IPS-20b (cell line): Measurements from ENCODE around the gene SULT2A1.
"Not testable (repeated sequence)": the region's sequence is repeated elsewhere in the genome, so short reads cannot be mapped to it uniquely, and the experiment has no call there.

Source experiments
- H3K27ac ChIP-seq: one replicate; pipeline ENCODE4 v1.5.1; 2013; ENCODE audit warnings: low read length
- H3K27me3 ChIP-seq: 2 replicates; pipeline ENCODE4 v1.6.1; 2013; ENCODE audit warnings: mild to moderate bottlenecking, low read length, inconsistent platforms; ENCODE audit not compliant: insufficient read depth
- H3K36me3 ChIP-seq: 2 replicates; pipeline ENCODE4 v1.6.1; 2013; ENCODE audit warnings: low read depth, mild to moderate bottlenecking, inconsistent platforms, low read length, moderate library complexity; ENCODE audit not compliant: insufficient read depth
- H3K4me1 ChIP-seq: 2 replicates; pipeline ENCODE4 v1.6.1; 2013; ENCODE audit warnings: mild to moderate bottlenecking, control low read depth, inconsistent platforms, low read length, moderate library complexity; ENCODE audit not compliant: insufficient read depth
- H3K4me3 ChIP-seq: 2 replicates; pipeline ENCODE4 v1.5.1; 2013; ENCODE audit warnings: mild to moderate bottlenecking, low read length, inconsistent platforms
- H3K9ac ChIP-seq: 2 replicates; pipeline ENCODE4 v1.6.1; 2013; ENCODE audit warnings: low read depth, mild to moderate bottlenecking, inconsistent platforms, low read length, moderate library complexity
- H3K9me3 ChIP-seq: 2 replicates; pipeline ENCODE4 v1.6.1; 2013; ENCODE audit warnings: mild to moderate bottlenecking, low read depth, low read length, inconsistent platforms; ENCODE audit not compliant: insufficient read depth

Gene SULT2A1

DNA sequence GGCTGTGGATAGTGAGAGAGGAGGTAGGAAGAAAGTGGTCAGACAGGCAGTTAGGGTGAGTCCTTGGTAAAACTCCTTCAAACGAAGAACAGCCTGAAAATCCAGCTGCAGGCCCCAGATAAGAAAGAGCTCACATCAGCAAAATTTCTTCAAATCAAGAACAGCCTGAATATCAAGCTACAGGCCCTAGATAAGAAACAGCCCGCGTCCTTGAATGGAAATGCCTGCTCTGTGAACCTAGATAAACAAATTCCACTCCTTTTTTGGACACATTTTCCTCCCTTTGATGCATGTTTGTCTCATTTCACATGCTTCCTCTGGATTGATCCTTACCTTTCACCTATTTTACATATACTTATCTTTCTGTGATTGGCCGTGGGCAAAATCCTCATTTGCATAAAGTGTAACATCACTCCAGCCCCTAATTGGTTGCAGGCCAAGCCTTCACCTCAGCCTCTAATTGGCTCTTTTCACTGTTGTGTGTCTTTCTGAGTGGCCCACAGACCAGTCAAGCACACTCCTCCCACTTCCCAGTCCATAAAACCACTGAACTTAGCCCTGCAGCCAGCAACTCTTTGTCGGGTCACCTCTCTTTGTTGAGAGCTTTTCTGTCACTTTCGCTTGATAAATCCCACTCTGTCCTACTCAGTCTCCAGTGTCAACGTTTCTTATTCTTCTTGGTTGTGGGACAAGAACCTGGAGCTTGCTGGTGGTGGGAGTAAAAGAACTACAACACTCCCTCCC, 6.0 kb upstream of the SULT2A1 start:
- H3K4me1 ChIP-seq = no peaks in the 10 kb centered on the region; the same call in 1 of the 2 replicates
- H3K9ac ChIP-seq = no peak overlapping the region
- H3K9me3 ChIP-seq = peaks cover 4% of the 10 kb centered on the region; the same call in 1 of the 2 replicates
- no peaks in the 10 kb centered on the region for H3K27me3 ChIP-seq
- H3K27ac ChIP-seq = no peak overlapping the region
- no peak overlapping the region for H3K4me3 ChIP-seq
- no peaks in the 10 kb centered on the region for H3K36me3 ChIP-seq

DNA sequence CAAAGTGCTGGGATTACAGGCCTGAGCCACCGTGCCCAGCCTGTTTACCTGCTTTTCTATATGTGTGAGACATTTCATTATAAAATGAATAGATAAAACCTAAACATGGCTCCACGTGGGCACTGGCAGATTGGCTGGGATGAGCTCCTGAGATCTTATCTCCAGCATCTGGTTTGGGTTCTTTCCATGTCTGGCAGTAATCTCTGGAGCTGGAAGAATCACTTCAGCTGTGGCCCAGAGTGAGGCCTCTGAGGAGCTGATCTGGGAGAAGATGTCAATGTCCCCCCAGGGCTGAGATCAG, 5.5 kb upstream of the SULT2A1 start:
- H3K4me1 ChIP-seq = no peaks in the 10 kb centered on the region; the same call in 1 of the 2 replicates

DNA sequence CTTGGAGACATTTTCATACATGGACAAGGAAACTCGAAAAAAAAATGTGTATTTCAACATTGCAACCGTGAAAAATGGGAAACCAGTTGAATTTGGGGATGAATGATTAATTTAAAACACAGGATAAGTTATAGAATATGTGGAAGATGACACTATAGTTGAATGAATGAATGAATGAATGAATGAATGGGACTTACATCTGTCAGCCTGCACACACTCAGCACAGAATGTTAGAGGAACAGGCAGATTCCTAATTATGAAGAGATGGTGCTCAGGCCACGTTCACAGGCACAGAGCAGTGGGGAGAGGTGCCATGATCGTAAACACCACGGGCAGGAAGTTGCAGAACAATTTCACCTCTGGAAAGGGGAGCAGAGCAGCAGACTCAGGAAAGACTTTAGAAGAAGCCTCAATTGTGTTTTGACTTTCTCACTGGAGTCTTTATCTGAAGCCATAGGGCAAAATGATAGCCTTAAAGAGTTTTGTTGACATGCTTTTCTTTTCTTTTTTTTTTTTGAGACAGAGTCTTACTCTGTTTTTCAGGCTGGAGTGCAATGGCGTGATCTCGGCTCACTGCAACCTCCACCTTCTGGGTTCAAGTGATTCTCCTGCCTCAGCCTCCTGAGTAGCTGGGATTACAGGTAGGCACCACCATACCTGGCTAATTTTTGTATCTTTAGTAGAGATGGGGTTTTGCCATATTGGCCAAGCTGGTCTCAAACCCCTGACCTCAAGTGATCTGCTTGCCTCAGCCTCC, 4.9 kb upstream of the SULT2A1 start:
- H3K36me3 ChIP-seq = no peaks in the 10 kb centered on the region
- H3K9me3 ChIP-seq = peaks cover 4% of the 10 kb centered on the region; the same call in 1 of the 2 replicates
- H3K27ac ChIP-seq = no peak overlapping the region
- H3K9ac ChIP-seq = no peak overlapping the region
- H3K4me3 ChIP-seq = no peak overlapping the region
- no peaks in the 10 kb centered on the region for H3K27me3 ChIP-seq
- no peaks in the 10 kb centered on the region for H3K4me1 ChIP-seq

More for the DNA sequence above, 5.5 kb upstream of the SULT2A1 start:
- no peak overlapping the region for H3K9ac ChIP-seq
- no peak overlapping the region for H3K27ac ChIP-seq
- no peaks in the 10 kb centered on the region for H3K36me3 ChIP-seq
- no peaks in the 10 kb centered on the region for H3K27me3 ChIP-seq
- peaks cover 4% of the 10 kb centered on the region; the same call in 1 of the 2 replicates for H3K9me3 ChIP-seq
- H3K4me3 ChIP-seq = no peak overlapping the region

DNA sequence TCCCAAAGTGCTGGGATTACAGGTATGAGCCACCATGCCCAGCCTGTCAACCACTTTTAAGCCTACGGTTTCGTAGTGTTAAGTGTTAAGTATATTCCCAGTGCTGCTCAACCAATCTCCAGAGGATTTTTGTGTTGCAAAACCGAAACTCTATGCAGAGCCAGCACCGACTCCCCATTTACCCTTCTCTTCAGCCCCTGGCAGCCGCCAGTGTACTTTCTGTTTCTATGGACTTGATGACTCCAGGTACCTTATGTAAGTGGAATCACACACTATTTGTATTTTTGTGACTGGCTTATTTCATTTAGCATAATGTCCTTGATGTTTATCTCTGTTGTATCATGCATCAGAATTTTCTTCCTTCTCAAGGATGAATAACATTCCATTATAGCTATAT, 1.1 kb downstream of the SULT2A1 start:
- H3K4me3 ChIP-seq = no peak overlapping the region
- H3K4me1 ChIP-seq = no peaks in the 10 kb centered on the region
- no peak overlapping the region for H3K9ac ChIP-seq
- no peaks in the 10 kb centered on the region for H3K27me3 ChIP-seq
- H3K36me3 ChIP-seq = no peaks in the 10 kb centered on the region
- no peaks in the 10 kb centered on the region for H3K9me3 ChIP-seq
- H3K27ac ChIP-seq = no peak overlapping the region

DNA sequence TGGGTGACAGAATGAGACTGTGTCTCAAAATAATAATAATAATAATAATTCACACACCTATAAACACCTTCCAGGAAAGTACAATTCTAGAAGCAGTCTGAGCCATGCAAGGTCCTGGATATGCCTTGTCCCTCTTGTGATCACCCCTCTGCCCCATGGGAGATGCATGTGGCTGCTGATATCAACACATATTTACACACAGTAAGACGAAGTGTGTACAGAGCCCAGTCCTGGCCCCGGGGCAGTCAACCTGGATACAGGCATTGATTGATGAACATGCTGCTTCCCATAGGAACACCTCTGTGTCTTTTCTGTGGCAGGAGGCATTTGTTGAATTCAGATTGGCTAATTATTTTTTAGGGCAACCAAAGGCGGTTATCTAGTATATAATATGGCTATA, 3.2 kb downstream of the SULT2A1 start:
- H3K4me1 ChIP-seq = no peaks in the 10 kb centered on the region
- no peaks in the 10 kb centered on the region for H3K9me3 ChIP-seq
- no peak overlapping the region for H3K4me3 ChIP-seq
- H3K27me3 ChIP-seq = no peaks in the 10 kb centered on the region
- H3K36me3 ChIP-seq = no peaks in the 10 kb centered on the region
- no peak overlapping the region for H3K9ac ChIP-seq
- H3K27ac ChIP-seq = no peak overlapping the region

DNA sequence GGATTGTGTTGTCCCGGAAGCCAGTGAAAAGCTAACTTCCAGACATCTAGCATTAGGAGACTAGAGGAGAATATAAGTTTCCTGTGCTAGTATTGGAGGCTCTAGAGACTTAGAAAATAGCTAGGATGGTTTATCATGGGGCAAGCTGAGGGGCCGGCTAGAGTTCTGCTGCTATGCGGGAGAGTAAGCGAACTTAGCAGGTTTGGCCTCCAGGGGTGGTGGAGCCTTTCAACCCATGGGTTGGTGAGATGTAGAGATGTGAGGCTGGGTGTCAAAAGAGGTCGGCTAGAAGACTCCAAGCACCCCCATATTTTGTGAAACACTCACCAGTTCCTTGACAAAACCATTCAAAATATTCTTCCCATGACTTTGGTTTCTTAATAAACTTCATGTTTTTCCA, 4.4 kb downstream of the SULT2A1 start:
- H3K4me1 ChIP-seq = no peaks in the 10 kb centered on the region
- no peak overlapping the region for H3K9ac ChIP-seq
- H3K9me3 ChIP-seq = no peaks in the 10 kb centered on the region
- H3K27me3 ChIP-seq = no peaks in the 10 kb centered on the region
- no peaks in the 10 kb centered on the region for H3K36me3 ChIP-seq
- H3K4me3 ChIP-seq = no peak overlapping the region
- no peak overlapping the region for H3K27ac ChIP-seq

DNA sequence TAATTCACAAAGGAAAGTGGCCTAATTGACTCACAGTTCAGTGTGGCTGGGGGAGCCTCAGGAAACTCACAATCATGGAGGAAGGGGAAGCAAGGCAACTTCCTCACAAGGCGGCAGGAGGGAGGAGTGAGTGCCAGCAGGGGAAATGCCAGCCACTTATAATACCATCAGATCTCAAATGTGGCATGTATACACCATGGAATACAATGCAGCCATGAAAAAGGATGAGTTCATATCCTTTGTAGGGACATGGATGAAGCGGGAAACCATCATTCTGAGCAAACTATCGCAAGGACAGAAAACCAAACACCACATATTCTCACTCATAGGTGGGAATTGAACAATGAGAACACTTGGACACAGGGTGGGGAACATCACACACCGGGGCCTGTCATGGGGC, 6.7 kb downstream of the SULT2A1 start:
- not testable (repeated sequence) for H3K9me3 ChIP-seq, H3K4me1 ChIP-seq, H3K9ac ChIP-seq, H3K4me3 ChIP-seq, H3K27me3 ChIP-seq, H3K36me3 ChIP-seq, H3K27ac ChIP-seq

DNA sequence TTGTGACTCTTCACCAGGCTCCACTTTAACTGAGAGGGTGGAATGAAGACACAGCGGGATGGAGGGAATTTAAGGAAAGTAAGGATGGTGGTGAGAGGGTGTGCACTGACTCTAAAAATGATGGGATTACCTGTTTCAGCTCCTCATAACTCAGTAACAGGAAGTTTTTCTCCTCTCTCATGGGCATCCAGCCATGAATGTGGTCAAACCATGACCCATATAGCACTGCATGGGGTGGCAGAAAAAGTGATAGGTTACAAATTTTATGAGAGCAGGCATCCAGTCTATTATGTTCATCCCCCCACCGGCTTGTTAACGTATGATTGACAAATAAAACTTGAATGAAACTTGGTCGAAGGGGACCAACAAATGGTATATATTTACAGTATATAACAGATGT, 7.2 kb downstream of the SULT2A1 start:
- Histone ChIP-seq H3K4me1 (no peaks in the 10 kb centered on the region), H3K27me3 (no peaks in the 10 kb centered on the region), H3K36me3 (no peaks in the 10 kb centered on the region), H3K27ac (no peak overlapping the region), H3K9me3 (no peaks in the 10 kb centered on the region), H3K9ac (no peak overlapping the region), H3K4me3 (no peak overlapping the region)

DNA sequence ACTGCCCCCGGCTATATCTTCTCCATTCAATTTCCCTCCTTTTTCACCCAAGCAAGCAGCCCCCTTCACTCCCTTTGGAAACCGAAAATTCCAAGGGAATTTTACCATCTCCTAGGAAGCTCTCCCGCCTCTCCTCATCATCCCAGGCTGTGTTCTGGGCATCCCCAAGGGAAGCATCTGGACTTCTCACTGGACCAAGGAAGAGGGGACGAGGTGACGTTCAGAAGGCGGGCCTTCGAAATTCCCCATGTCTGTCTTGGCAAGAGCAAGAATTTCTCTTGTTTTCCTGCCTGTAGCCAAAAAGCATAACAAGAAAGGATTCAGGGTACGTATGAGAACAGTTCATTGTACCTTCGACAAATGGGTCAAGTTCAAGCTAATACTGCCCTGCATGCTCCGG, 20.9 kb downstream of the SULT2A1 start:
- Histone ChIP-seq H3K4me1 (peaks cover 4% of the 10 kb centered on the region), H3K9me3 (no peaks in the 10 kb centered on the region), H3K4me3 (no peak overlapping the region), H3K27ac (no peak overlapping the region), H3K36me3 (no peaks in the 10 kb centered on the region), H3K27me3 (no peaks in the 10 kb centered on the region), H3K9ac (no peak overlapping the region)

DNA sequence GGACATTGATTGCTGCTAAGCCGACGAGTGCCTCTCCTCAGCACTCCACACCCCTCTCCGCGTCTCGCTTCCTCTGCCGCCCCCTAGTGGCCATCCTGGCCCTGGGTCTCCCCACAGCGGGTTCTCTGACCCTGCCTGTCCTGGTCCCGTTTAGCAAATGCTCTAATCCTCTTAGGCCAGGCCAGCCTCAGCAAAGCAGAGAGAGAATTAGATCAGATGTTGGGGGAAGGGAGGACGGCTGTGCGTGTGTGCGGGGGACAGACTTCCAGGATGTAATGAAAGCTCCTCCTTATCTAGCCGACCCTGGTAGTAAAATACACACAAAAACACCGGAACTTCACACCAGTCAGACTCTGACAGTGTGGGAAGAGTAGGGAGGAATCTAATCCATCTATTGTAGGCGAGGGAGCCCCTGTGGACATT, 22.6 kb downstream of the SULT2A1 start:
- Histone ChIP-seq H3K27ac (peak overlapping the region; percentile 30), H3K4me1 (peaks cover 4% of the 10 kb centered on the region), H3K9me3 (no peaks in the 10 kb centered on the region), H3K4me3 (no peak overlapping the region), H3K9ac (peak overlapping the region; percentile 49; the same call in 1 of the 2 replicates), H3K36me3 (no peaks in the 10 kb centered on the region), H3K27me3 (no peaks in the 10 kb centered on the region)

DNA sequence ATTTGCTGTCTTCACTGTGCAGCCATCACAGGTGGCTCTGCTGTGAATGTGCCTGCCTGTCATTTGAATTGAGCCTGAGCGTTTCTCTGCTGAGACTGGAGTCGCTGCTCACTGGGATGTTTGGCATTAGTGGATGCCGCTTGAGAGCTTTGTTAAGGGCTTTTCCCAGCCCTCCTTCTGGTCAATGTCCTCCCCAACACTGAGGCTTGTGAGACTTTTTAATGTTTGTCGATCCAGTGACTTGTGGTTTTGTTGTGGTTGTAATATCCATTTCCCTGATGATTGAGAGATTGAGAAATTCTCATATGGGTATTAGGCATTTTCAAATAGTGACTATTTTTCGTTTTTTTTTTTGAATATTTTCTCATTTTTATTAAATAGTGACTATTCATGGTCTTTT, 24.5 kb downstream of the SULT2A1 start:
- Histone ChIP-seq H3K9me3 (no peaks in the 10 kb centered on the region), H3K4me1 (peaks cover 4% of the 10 kb centered on the region), H3K27me3 (no peaks in the 10 kb centered on the region), H3K4me3 (no peak overlapping the region), H3K36me3 (no peaks in the 10 kb centered on the region), H3K9ac (no peak overlapping the region), H3K27ac (no peak overlapping the region)

DNA sequence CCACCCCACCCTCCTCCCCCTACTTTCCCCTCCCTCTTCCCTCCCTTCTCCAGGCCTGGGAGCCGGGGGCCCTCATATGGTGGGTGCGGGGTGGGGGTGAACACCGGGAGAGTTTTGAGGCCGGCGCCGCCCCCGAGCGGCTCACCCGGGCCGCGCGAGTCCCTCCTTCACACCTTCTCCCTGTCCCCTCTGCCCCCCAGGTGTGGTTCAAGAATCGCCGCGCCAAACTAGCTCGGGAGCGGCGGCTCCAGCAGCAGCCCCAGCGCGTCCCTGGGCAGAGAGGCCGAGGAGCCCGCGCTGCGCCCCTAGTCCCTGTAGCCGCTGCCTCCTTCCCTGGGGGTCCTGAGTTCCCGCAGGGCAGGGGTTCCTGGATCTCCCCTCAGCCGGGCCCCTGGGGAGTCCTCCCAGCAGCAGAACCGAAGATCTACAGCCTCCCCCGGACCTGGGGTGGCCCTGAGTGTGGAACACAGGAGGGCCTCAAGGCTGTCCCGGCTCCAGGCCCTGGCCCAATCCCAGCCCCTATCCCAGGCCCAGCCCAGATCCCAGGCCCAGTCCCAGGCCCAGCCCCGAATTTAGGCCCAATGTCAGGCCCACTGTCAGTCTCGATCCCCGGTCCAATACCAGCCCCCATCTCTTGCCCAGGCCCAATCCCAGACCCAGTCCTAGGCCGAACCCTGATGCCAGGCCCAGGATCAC, 25.4 kb downstream of the SULT2A1 start:
- no peak overlapping the region for H3K4me3 ChIP-seq
- H3K27ac ChIP-seq = no peak overlapping the region
- H3K9ac ChIP-seq = no peak overlapping the region
- no peaks in the 10 kb centered on the region for H3K9me3 ChIP-seq
- H3K27me3 ChIP-seq = no peaks in the 10 kb centered on the region
- H3K36me3 ChIP-seq = no peaks in the 10 kb centered on the region
- H3K4me1 ChIP-seq = peaks cover 4% of the 10 kb centered on the region
